HepG2 (cell line): ENCODE results near the gene ANKAR. TPM values are rescaled to one million over a fixed set of nuclear protein-coding genes. Genes with fewer than 3 reads are reported as not detected.

ENCODE experiments used
- CBX2 ChIP-seq, 2 experiments: fragments of 200-600 bp in 1 of 2; sonication (generic); formaldehyde crosslinking in 1 of 2; IDR thresholded peaks; 2 replicates each; pipeline versions ENCODE4 v1.7.0 to v1.8.1; 2018 to 2022; ENCODE audit warnings: low read depth in 2 of 2, low read length in 1 of 2, mild to moderate bottlenecking in 1 of 2, missing genetic modification reagents in 1 of 2
- CSRNP1 ChIP-seq: sonication (generic); formaldehyde crosslinking; IDR thresholded peaks from 2 replicates; pipeline ENCODE4 v1.8.1; 2023; ENCODE audit warnings: mild to moderate bottlenecking, missing genetic modification reagents
- DNMT1 ChIP-seq: sonication (generic); formaldehyde crosslinking; IDR thresholded peaks from 2 replicates; pipeline ENCODE4 v1.5.1; 2020; ENCODE audit warnings: mild to moderate bottlenecking, missing genetic modification reagents
- KMT2B ChIP-seq: IDR thresholded peaks from 2 replicates; pipeline ENCODE4 v1.6.1; 2016; ENCODE audit warnings: missing genetic modification reagents, missing compliant biosample characterization
- NR2F6 ChIP-seq, 2 experiments: IDR thresholded peaks; 2 replicates each; pipeline ENCODE4 v1.6.1; 2016; ENCODE audit warnings: antibody characterized with exemption in 1 of 2, mild to moderate bottlenecking in 1 of 2
- PRMT3 ChIP-seq: sonication (generic); formaldehyde crosslinking; IDR thresholded peaks from 2 replicates; pipeline ENCODE4 v1.8.1; 2022; ENCODE audit warnings: low read depth, mild to moderate bottlenecking, moderate library complexity, missing genetic modification reagents, borderline replicate concordance
- PTBP1 ChIP-seq: fragments of 200-400 bp; formaldehyde crosslinking; IDR thresholded peaks from 2 replicates; pipeline ENCODE4 v1.6.1; 2018; ENCODE audit warnings: low read length, low read depth; ENCODE audit not compliant: poor library complexity, severe bottlenecking
- SIX1 ChIP-seq: sonication (generic); formaldehyde crosslinking; IDR thresholded peaks from 2 replicates; pipeline ENCODE4 v1.4.0; 2020; ENCODE audit warnings: missing genetic modification reagents, borderline replicate concordance
- SMC3 ChIP-seq: IDR thresholded peaks from 2 replicates; pipeline ENCODE4 v1.6.1; 2011; ENCODE audit warnings: low read length, improper control_type of control experiment
- SOX13 ChIP-seq, 3 experiments: fragments of 450-650 bp in 1 of 3; sonication (generic) in 1 of 3; formaldehyde crosslinking in 1 of 3; IDR thresholded peaks in 2 of 3; conservative IDR thresholded peaks in 1 of 3; 2 replicates each; pipeline versions ENCODE4 v1.5.0 to v1.6.1; 2016 to 2020; ENCODE audit warnings: antibody characterized with exemption in 1 of 3, mild to moderate bottlenecking in 1 of 3, missing compliant biosample characterization in 1 of 3, missing genetic modification reagents in 1 of 3, moderate library complexity in 1 of 3
- STAG1 ChIP-seq: sonication (generic); formaldehyde crosslinking; IDR thresholded peaks from 2 replicates; pipeline ENCODE4 v1.4.0; 2020; ENCODE audit warnings: missing genetic modification reagents
- TBX3 ChIP-seq: fragments of 450-650 bp; IDR thresholded peaks from 2 replicates; pipeline ENCODE4 v1.6.1; 2017; ENCODE audit warnings: antibody characterized with exemption, mild to moderate bottlenecking, inconsistent platforms, borderline replicate concordance
- THAP9 ChIP-seq: sonication (generic); formaldehyde crosslinking; IDR thresholded peaks from 2 replicates; pipeline ENCODE4; 2020; ENCODE audit warnings: missing genetic modification reagents, mild to moderate bottlenecking, borderline replicate concordance
- ZNF256 ChIP-seq: sonication (generic); formaldehyde crosslinking; conservative IDR thresholded peaks from 2 replicates; pipeline ENCODE4 v1.4.0; 2020; ENCODE audit warnings: missing genetic modification reagents
- ZNF382 ChIP-seq: sonication (generic); formaldehyde crosslinking; IDR thresholded peaks from 2 replicates; pipeline ENCODE4 v1.5.0; 2020; ENCODE audit warnings: missing genetic modification reagents, mild to moderate bottlenecking, borderline replicate concordance
- ZNF460 ChIP-seq: sonication (generic); formaldehyde crosslinking; IDR thresholded peaks from 2 replicates; pipeline ENCODE4 v1.5.1; 2020; ENCODE audit warnings: missing genetic modification reagents, mild to moderate bottlenecking, borderline replicate concordance
- ZNF704 ChIP-seq: sonication (generic); formaldehyde crosslinking; IDR thresholded peaks from 2 replicates; pipeline ENCODE4 v1.8.1; 2023; ENCODE audit warnings: mild to moderate bottlenecking, inconsistent platforms, moderate library complexity, missing genetic modification reagents, borderline replicate concordance
- ZNF710 ChIP-seq: sonication (generic); formaldehyde crosslinking; IDR thresholded peaks from 2 replicates; pipeline ENCODE4 v1.5.0; 2020; ENCODE audit warnings: mild to moderate bottlenecking, missing genetic modification reagents, borderline replicate concordance
- ZSCAN20 ChIP-seq: sonication (generic); formaldehyde crosslinking; IDR thresholded peaks from 2 replicates; pipeline ENCODE4 v1.4.0; 2020; ENCODE audit warnings: missing genetic modification reagents, mild to moderate bottlenecking, borderline replicate concordance
- polyA plus RNA-seq, 8 experiments: library from polyadenylated mRNA; depleted of rRNA in 3 of 8; stranded (reverse) in 7 of 8; unstranded in 1 of 8; fragments of >200 nt; fragmentation: Illumina TruSeq in 4 of 8; extraction: Trizol in 4 of 8; gene quantifications; 2 replicates each; pipeline versions ENCODE4 v1.2.1 to v1.2.3, GENCODE V29; 2011 to 2016; ENCODE audit warnings: low read depth in 4 of 8, missing spikeins in 1 of 8, mixed read lengths in 1 of 8; ENCODE audit not compliant: insufficient read depth in 1 of 8
- total RNA-seq, 5 experiments: library from RNA; depleted of rRNA; stranded (reverse); fragments of >200 nt; fragmentation: Illumina TruSeq; extraction: Trizol; gene quantifications; 2 replicates each; pipeline ENCODE4 v1.2.3, GENCODE V29; 2016; ENCODE audit warnings: low read depth in 1 of 5

ANKAR gene
- total and polyA plus RNA-seq, 2 of the 13 experiments (the other 11 are each of a cell fraction or from before 2014, with no cell fraction given): 3.6 to 5.0 TPM

GRCh38 chr2:189674374-189675112 is at the start of gene ANKAR (continued):
- no peak; the same call in 1 of the 2 replicates for TF ChIP-seq SOX13 (IDR thresholded peaks at IDR 0.05)
- peak in 1 of 2 experiments; percentile 49; a peak in 3 of 4 replicates for TF ChIP-seq SOX13 (CRISPR knock-in tag; conservative IDR thresholded peaks at IDR 0.05 in 1 of 2, IDR thresholded peaks at IDR 0.05 in 1 of 2)
- no peak; the same call in 1 of the 2 replicates for TF ChIP-seq SMC3
- TF ChIP-seq CBX2 (IDR thresholded peaks at IDR 0.05; ENCODE audit: low read depth, low read length): no peak
- peak; percentile 61; the same call in 1 of the 2 replicates for TF ChIP-seq CBX2 (CRISPR knock-in tag; IDR thresholded peaks at IDR 0.05; ENCODE audit: low read depth)
- peak; percentile 99 for TF ChIP-seq PRMT3 (CRISPR knock-in tag)
- TF ChIP-seq KMT2B (CRISPR knock-in tag): peak; percentile 89
- peak; percentile 97 for TF ChIP-seq CSRNP1 (CRISPR knock-in tag)
- peak; percentile 61 for TF ChIP-seq STAG1
- peak; percentile 99 for TF ChIP-seq ZNF704
- peak; percentile 85; the same call in 1 of the 2 replicates for TF ChIP-seq DNMT1 (CRISPR knock-in tag)
- TF ChIP-seq THAP9 (CRISPR knock-in tag): peak; percentile 82; the same call in 1 of the 2 replicates
- peak; percentile 36; the same call in 1 of the 2 replicates for TF ChIP-seq TBX3
- peak; percentile 99 for TF ChIP-seq ZSCAN20 (CRISPR knock-in tag)
- TF ChIP-seq ZNF460 (CRISPR knock-in tag): no peak; the same call in 1 of the 2 replicates
- TF ChIP-seq ZNF710 (CRISPR knock-in tag): no peak; the same call in 1 of the 2 replicates
- peak; percentile 45; the same call in 1 of the 2 replicates for TF ChIP-seq ZNF256 (CRISPR knock-in tag)
- TF ChIP-seq NR2F6 (IDR thresholded peaks at IDR 0.05): no peak
- TF ChIP-seq NR2F6 (CRISPR knock-in tag; IDR thresholded peaks at IDR 0.05): peak; percentile 47; the same call in 1 of the 2 replicates
- TF ChIP-seq PTBP1: peak; percentile 45
- TF ChIP-seq ZNF382 (CRISPR knock-in tag): no peak
- 0 out of 2 replicates have a peak, but pooled peaks have one; percentile 30 for TF ChIP-seq SIX1 (CRISPR knock-in tag)
